Activated naive CD4-positive, alpha-beta T cell treated with anti-CD3 and anti-CD28 coated beads, Interleukin-2, amount 50 U/mL, for 72 hours (primary cell): Measurements from ENCODE around the gene FBXW4. TPM values are rescaled to one million over a fixed set of nuclear protein-coding genes. Genes with fewer than 3 reads are reported as not detected.
A peak's percentile ranks its signal among the peaks of the same experiment; 100 is the strongest.
"Not testable (repeated sequence)": the region's sequence is repeated elsewhere in the genome, so short reads cannot be mapped to it uniquely, and the experiment has no call there.

Source experiments
- ATAC-seq, 2 donors: fragments of 150-1000 bp; cut with Tn5 transposase; 2 replicates each; pipeline ENCODE4 v1.10.0; 2021; ENCODE audit warnings: mild to moderate bottlenecking in 2 of 2, moderate library complexity in 2 of 2
- DNase-seq, 2 donors: peaks; one replicate each; pipeline ENCODE4 v3.0.0; 2021 to 2022; ENCODE audit warnings: low spot score in 2 of 2
- H3K27ac Mint-ChIP-seq, 2 donors: one replicate each; pipeline ENCODE4 v1.8.0; 2022; ENCODE audit warnings: mild to moderate bottlenecking in 2 of 2, mixed read lengths in 2 of 2
- H3K36me3 Mint-ChIP-seq, 2 donors: one replicate each; pipeline ENCODE4 v1.8.0; 2022; ENCODE audit warnings: mixed read lengths in 2 of 2
- H3K9me3 Mint-ChIP-seq, 2 donors: one replicate each; pipeline ENCODE4 v1.8.0; 2022; ENCODE audit warnings: mixed read lengths in 2 of 2
- total RNA-seq, 2 donors: library from RNA; stranded (reverse); gene quantifications; one replicate each; pipeline ENCODE4 v1.2.3, GENCODE V29; 2022

Gene FBXW4
- total RNA-seq, 2 donors from 2014 or later = 35.7 to 40.3 TPM

DNA sequence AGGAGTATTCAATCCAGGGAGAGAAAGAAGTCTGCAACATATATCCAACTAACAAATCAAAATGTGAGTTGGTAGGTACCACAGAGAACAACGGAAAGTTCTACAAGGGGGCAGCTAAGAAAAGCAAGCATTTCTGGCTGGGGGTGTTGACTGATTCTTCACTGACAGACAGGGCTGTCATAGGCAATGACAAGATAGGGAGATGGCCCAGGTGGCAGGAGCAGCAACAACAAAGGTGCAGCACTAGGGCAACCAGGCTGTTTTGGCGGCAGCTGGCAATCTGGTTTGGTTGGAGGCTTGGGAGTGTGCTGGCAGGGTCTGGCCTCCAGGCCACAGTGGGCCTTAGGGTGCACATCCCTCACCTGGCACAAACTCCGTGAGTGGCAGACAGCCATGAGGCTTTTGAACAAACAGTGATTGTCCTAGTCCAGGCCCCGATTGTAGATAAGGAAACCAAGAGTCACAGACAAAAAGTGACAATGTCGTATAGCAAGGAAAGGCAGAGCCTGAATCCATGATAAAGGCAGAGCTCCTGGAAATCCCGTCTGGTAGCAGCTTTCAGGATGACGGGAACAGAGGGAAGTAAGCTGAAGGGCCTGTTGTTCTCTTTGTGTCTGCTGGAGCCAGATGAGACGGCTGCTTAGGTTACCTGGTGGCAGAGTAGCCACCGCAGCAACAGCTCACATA, 78.4 kb downstream of the FBXW4 start:
- H3K27ac Mint-ChIP-seq = peak overlapping the region; percentile 19 to 57
- no peak for DNase-seq
- ATAC-seq = no peak
- no peaks in the 10 kb centered on the region for H3K36me3 Mint-ChIP-seq
- H3K9me3 Mint-ChIP-seq = no peaks in the 10 kb centered on the region

DNA sequence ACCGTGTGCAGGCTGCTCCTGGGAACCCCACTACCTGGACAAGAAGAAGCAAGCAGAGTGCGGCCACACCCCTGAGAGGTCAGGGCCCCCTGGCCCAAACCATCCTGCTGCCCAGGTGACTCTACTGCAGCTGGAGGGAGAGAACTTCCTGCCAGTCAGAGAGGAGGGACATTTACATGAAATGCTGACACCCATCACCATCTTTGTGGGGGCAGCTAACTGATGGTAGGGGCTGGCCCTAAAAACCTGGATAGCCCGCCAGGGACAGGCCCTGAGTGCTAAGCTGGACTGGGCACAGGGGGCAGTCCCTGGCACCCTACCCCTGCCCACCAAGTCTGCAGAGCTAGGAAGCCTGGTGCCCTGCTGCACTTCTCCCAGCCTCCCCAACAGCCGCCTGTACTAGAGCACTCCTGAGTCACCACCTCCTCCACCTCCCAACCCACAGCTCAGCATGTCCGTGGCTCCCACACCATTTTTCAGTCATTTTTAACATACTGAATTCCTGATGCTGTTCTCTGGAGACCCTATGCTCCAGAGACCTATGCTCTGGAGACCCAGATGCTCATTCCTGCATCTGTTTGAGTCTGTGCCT, 79.3 kb downstream of the FBXW4 start:
- no peak for DNase-seq
- no peak for ATAC-seq
- Mint-ChIP-seq H3K36me3 (no peaks in the 10 kb centered on the region), H3K27ac (peak overlapping the region; percentile 19 to 86), H3K9me3 (no peaks in the 10 kb centered on the region)

- H3K9me3 Mint-ChIP-seq = no peaks in the 10 kb centered on the region
- H3K27ac Mint-ChIP-seq = peak overlapping the region; percentile 36 to 70
- no peak for ATAC-seq
- H3K36me3 Mint-ChIP-seq = no peaks in the 10 kb centered on the region
- no peak for DNase-seq
Observed at GRCh38 chr10:101614663-101615524, 80.1 kb downstream of the FBXW4 start.

DNA sequence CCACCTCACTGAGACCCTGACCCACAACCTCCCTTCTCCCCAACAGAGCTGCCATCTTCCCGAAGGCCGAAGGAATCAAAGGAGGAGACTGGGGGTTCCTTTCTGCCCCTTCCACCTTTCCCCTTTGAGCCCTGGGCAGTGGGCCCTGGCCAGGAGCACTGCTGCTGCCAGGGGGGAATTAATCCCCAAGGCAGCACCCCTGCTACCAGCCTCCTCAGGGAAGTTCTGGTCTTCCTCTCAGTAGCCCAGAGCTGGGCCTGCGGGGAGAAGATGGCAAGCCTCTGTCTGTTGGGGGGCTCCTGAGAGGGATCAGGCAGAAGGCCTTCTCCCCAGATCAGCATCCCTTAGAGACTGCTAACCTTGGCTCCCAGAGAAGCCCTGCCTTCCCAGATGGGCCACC, 81.3 kb downstream of the FBXW4 start:
- ATAC-seq = no peak
- peak overlapping the region; percentile 55 to 70 for H3K27ac Mint-ChIP-seq
- H3K36me3 Mint-ChIP-seq = no peaks in the 10 kb centered on the region
- no peaks in the 10 kb centered on the region for H3K9me3 Mint-ChIP-seq
- no peak for DNase-seq

DNA sequence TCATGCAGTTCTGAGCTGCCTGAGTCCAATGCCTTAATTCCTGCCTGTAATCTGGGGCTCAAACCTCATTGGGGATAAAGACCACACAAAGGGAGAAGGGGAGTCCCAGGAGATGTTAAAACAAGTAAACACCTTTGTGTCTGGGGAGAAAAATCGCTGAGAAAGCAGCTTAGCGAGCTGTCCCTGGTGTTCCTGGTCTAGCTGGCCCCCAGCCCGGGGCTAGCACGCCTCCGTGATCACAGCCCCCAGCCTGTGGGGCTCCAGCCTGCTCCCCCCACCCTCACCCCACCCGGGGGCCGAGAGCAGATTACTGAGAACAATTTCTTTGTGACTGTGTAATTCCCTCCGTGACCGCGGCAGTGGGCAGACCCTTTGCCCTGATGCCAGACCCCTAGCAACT, 82.1 kb downstream of the FBXW4 start:
- Mint-ChIP-seq H3K36me3 (no peaks in the 10 kb centered on the region), H3K9me3 (no peaks in the 10 kb centered on the region), H3K27ac (no peak overlapping the region)
- no peak for ATAC-seq
- no peak for DNase-seq

- peak in 1 of 2 donors; percentile 6 for ATAC-seq
- no peak for DNase-seq
- no peaks in the 10 kb centered on the region for H3K9me3 Mint-ChIP-seq
- H3K36me3 Mint-ChIP-seq = no peaks in the 10 kb centered on the region
- H3K27ac Mint-ChIP-seq = peak overlapping the region; percentile 78 to 96
Observed at GRCh38 chr10:101612086-101612485, 82.9 kb downstream of the FBXW4 start.

GRCh38 chr10:101611096-101611905, 83.7 kb downstream of the FBXW4 start:
- DNase-seq (no peak), ATAC-seq (peak; percentile 62 to 68)
- no peaks in the 10 kb centered on the region for H3K9me3 Mint-ChIP-seq
- H3K36me3 Mint-ChIP-seq = no peaks in the 10 kb centered on the region
- peak overlapping the region; percentile 78 to 96 for H3K27ac Mint-ChIP-seq

- H3K36me3 Mint-ChIP-seq = no peaks in the 10 kb centered on the region
- ATAC-seq (no peak), DNase-seq (no peak)
- H3K27ac Mint-ChIP-seq = peak overlapping the region; percentile 11 to 54
- H3K9me3 Mint-ChIP-seq = no peaks in the 10 kb centered on the region
Observed at GRCh38 chr10:101609481-101609880, 85.5 kb downstream of the FBXW4 start.

DNA sequence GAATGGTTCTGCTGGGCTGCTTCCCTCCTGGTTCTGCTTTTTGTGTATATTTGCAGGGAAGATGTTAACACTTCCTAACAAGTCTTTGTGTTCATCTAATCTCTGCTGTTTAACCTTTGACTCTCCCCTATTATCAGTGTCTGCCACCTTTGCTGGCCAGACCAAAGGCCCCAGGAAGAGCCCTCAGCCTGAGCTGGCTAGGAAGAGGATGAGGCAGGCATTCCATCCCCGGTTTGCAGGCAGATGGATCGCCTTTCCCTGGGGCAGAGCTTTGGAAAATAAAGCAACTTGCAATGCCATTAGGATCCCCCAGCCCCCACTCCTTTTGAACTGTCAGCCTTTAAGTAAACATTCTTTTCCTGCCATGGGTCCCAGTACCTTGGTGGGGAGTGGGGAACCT, 87.8 kb downstream of the FBXW4 start:
- H3K27ac Mint-ChIP-seq = no peak overlapping the region

DNA sequence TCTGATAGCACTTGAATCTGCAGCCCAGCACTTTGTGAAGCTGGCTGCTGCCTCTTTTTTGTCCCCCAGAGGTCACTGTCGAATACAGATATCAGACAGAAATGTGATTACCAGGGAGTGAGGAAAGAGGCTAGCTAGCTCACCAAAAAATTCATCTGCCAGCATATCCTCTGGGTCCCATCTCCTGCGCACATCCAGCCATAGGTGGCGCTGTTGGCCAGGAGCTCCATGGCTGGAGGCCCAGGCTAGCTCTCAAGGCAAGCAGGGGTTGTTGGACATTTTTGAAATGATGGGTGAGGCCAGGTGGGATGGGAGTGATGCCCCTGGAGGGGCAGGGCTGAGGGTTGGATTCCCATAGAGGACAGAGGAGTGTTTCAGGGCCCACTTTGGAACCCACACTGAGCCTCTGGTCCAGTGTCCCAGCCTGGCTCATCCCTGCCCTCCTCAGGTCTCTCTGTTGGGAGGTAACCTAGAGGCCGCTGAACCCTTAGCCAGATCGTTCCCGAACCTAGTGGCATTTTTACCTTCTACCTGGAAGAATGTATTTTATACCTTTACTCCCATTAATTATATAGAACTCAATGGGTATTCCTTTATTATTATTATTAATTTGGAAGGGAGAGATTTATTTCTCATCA, 92.1 kb downstream of the FBXW4 start:
- Mint-ChIP-seq H3K36me3 (no peaks in the 10 kb centered on the region), H3K9me3 (no peaks in the 10 kb centered on the region), H3K27ac (no peak overlapping the region)
- DNase-seq (peak; percentile 74 to 76), ATAC-seq (peak; percentile 92 to 96)

More for the DNA sequence above, 87.8 kb downstream of the FBXW4 start:
- no peaks in the 10 kb centered on the region for H3K9me3 Mint-ChIP-seq
- DNase-seq (no peak), ATAC-seq (no peak)
- no peaks in the 10 kb centered on the region for H3K36me3 Mint-ChIP-seq

DNA sequence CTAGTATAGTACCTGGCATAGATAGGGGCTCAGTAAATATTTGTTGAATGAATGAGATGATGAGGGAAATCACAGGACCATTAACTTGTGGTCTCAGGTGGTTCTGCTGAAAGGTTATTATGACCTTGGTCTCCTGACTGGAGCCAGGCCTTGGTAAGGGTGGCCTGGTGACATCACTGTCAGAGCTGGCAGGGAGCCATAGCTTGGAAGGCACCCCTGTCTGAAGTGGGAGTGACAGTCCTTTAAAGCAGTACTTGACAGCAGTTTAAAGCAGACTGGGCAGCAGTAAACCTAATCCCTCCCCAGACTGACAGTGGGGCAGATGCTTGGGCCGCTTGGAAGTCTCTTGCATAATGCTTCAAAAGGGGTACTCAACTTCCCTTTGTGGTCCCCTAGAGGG, 93.4 kb downstream of the FBXW4 start:
- ATAC-seq (no peak), DNase-seq (no peak)
- peak overlapping the region in 1 of 2 donors; percentile 35 for H3K27ac Mint-ChIP-seq
- H3K36me3 Mint-ChIP-seq = no peaks in the 10 kb centered on the region
- H3K9me3 Mint-ChIP-seq = no peaks in the 10 kb centered on the region

GRCh38 chr10:101597091-101597900, 97.7 kb downstream of the FBXW4 start:
- H3K27ac Mint-ChIP-seq = no peak overlapping the region
- no peaks in the 10 kb centered on the region for H3K9me3 Mint-ChIP-seq
- H3K36me3 Mint-ChIP-seq = no peaks in the 10 kb centered on the region
- DNase-seq = no peak
- no peak for ATAC-seq

DNA sequence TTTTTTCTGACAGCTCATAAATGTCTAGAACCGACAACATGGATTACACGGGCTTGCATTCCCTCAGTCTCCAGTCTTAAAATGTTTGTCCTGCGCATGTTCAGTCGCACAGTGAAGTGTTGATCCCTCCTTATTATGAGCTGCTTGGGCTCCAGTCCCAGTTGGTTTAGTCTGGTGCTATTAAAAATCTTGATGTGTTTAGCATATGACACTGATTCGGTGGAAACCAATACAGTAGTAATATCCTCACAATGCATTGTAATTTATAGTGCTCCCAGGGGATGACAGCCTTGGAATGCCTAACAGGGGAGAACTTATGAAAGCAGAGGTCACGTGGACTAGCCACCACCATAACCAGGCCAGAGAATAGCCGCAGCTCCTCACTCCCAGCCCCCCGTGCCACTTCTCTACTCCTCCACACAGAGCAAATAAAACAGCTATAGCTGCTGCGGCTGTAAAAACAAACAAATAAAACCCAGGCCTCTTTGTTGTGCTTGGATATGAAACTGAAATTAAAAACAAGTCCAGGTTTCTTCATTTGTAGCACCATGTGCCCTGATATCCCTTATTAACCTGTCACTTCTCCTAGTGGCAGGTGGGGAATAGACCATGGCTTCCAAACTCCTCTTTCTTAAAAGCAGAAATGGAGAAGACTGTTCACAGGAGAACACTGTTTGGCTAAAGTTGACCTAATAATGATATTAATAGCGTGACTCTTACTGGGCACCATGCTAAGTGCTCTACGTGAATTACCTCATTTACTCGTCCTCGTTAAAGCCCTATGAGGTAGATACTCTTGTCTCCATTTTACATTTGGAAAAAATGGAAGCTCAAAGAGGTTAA, 99.2 kb downstream of the FBXW4 start:
- Mint-ChIP-seq H3K9me3 (no peaks in the 10 kb centered on the region), H3K27ac (no peak overlapping the region), H3K36me3 (no peaks in the 10 kb centered on the region)
- DNase-seq (no peak), ATAC-seq (no peak)

DNA sequence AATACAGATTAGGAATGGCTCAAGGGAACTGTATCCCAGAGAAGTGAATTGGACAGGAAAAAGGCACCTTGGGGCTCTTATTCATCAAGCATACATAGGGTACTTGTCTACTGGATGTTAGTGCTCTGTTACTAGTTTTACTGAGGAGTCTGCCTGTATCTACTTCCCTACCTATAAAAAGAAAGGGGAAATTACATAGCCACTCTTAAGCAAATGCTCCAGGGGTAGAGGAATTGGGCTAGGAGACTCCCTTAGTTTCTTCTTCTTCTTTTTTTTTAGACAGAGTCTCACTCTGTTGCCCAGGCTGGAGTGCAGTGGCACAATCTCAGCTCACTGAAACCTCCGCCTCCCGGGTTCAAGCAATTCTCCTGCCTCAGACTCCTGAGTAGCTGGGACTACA, 101.6 kb downstream of the FBXW4 start:
- not testable (repeated sequence) for DNase-seq, H3K9me3 Mint-ChIP-seq, H3K36me3 Mint-ChIP-seq, H3K27ac Mint-ChIP-seq, ATAC-seq

DNA sequence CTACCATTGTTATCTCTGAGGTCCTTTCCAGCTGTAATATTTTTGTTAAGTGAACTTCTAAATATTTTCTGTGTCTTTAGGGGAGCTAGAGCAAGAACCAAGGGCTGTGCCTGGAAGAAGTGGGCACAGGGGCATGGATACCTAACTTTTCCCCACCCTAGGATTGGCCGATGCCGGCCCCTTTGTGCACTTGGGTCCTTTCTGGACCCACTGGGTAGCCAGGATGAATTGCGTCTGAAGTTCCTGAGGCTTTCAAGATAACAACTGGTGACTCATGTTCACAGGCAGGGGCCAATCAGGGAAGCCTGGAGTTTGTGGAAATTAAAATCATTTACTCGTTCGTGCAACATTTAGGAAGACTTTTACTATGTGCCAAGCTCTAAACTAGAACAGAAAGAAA, 106.1 kb downstream of the FBXW4 start:
- Mint-ChIP-seq H3K36me3 (no peaks in the 10 kb centered on the region), H3K9me3 (no peaks in the 10 kb centered on the region), H3K27ac (peak overlapping the region; percentile 90 to 92)
- ATAC-seq (no peak), DNase-seq (no peak)
